CD1c-positive myeloid dendritic cell (primary cell): ENCODE results near the gene COX11.

Experiments used
- DNase-seq: peaks from one replicate; pipeline ENCODE4 v3.0.0-alpha.2; 2016; ENCODE audit errors: extremely low spot score

The COX11 gene

GRCh38 chr17:54967621-54968261 lies 713 bp downstream of the COX11 start:
- DNase-seq: no peak

GRCh38 chr17:54956791-54957190 lies 11.7 kb downstream of the COX11 start:
- DNase-seq: no peak

GRCh38 chr17:54951286-54951685 lies 17.2 kb downstream of the COX11 start:
- no peak for DNase-seq

- no peak for DNase-seq
Observed at GRCh38 chr17:54950116-54950515, 18.3 kb downstream of the COX11 start.

- no peak for DNase-seq
Observed at GRCh38 chr17:54948380-54948779, 20.1 kb downstream of the COX11 start.

- DNase-seq: no peak
Observed at GRCh38 chr17:54947396-54947795, 21.1 kb downstream of the COX11 start.

- DNase-seq: no peak
Observed at GRCh38 chr17:54945671-54946070, 22.8 kb downstream of the COX11 start.

- no peak for DNase-seq
Observed at GRCh38 chr17:54945231-54945630, 23.2 kb downstream of the COX11 start.

GRCh38 chr17:54944796-54945195 lies 23.7 kb downstream of the COX11 start:
- no peak for DNase-seq

GRCh38 chr17:54941285-54941684 lies 27.2 kb downstream of the COX11 start:
- no peak for DNase-seq

GRCh38 chr17:54937426-54937825 lies 31.0 kb downstream of the COX11 start:
- no peak for DNase-seq

GRCh38 chr17:54937018-54937417 lies 31.4 kb downstream of the COX11 start:
- no peak for DNase-seq

GRCh38 chr17:54935471-54935870 lies 33.0 kb downstream of the COX11 start:
- no peak for DNase-seq

- no peak for DNase-seq
Observed at GRCh38 chr17:54933921-54934320, 34.5 kb downstream of the COX11 start.

GRCh38 chr17:54932711-54933110 lies 35.7 kb downstream of the COX11 start:
- DNase-seq: no peak

- DNase-seq: no peak
Observed at GRCh38 chr17:54927525-54927924, 40.9 kb downstream of the COX11 start.

GRCh38 chr17:54924405-54924804 lies 44.0 kb downstream of the COX11 start:
- DNase-seq: no peak

GRCh38 chr17:54920819-54921218 lies 47.6 kb downstream of the COX11 start:
- no peak for DNase-seq

GRCh38 chr17:54919425-54919824 lies 49.0 kb downstream of the COX11 start:
- DNase-seq: no peak

GRCh38 chr17:54916721-54917120 lies 51.7 kb downstream of the COX11 start:
- no peak for DNase-seq
